Activated gamma-delta T cell (primary cell): ENCODE data around the gene ANKK1.
A peak's percentile ranks its signal among the peaks of the same experiment; 100 is the strongest.

ENCODE experiments used
- DNase-seq: peaks from one replicate; lab custom pipeline; 2025; lab: John Stamatoyannopoulos, UW
- total RNA-seq, 2 donors: gene quantifications; one replicate each; lab custom pipeline; 2026; lab: John Stamatoyannopoulos, UW

Gene ANKK1, protein sequence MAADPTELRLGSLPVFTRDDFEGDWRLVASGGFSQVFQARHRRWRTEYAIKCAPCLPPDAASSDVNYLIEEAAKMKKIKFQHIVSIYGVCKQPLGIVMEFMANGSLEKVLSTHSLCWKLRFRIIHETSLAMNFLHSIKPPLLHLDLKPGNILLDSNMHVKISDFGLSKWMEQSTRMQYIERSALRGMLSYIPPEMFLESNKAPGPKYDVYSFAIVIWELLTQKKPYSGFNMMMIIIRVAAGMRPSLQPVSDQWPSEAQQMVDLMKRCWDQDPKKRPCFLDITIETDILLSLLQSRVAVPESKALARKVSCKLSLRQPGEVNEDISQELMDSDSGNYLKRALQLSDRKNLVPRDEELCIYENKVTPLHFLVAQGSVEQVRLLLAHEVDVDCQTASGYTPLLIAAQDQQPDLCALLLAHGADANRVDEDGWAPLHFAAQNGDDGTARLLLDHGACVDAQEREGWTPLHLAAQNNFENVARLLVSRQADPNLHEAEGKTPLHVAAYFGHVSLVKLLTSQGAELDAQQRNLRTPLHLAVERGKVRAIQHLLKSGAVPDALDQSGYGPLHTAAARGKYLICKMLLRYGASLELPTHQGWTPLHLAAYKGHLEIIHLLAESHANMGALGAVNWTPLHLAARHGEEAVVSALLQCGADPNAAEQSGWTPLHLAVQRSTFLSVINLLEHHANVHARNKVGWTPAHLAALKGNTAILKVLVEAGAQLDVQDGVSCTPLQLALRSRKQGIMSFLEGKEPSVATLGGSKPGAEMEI
- 2.1 to 3.4 reads per million in 2 donors for total RNA-seq

DNA sequence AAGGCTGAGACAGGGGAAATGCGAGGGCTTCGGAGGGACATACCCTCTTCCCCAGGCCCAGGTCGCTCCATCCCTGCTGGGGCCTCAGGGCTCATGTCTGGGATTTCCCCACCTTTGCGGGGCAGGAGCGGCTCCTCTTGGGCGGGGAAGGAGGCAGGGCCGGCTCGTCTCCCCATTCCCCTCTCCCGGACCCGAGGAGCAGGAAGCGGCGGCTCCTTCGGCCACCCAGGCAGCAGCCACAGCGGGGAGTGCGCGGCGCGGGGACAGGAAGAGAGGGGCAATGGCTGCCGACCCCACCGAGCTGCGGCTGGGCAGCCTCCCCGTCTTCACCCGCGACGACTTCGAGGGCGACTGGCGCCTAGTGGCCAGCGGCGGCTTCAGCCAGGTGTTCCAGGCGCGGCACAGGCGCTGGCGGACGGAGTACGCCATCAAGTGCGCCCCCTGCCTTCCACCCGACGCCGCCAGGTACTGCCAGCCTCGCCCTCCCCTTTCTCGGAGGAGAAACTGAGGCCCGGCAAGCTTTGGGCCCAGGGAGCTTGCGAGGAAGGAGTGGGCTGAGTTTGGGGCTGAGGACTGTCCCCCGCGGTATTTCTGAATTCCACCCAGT is at the start of gene ANKK1:
Gene ANKK1 (plus strand): TSS at position 175 of the 607 bp plus-strand sequence. CDS start 106 bp downstream, at position 281.
- DNase-seq, result peak; percentile 14

DNA sequence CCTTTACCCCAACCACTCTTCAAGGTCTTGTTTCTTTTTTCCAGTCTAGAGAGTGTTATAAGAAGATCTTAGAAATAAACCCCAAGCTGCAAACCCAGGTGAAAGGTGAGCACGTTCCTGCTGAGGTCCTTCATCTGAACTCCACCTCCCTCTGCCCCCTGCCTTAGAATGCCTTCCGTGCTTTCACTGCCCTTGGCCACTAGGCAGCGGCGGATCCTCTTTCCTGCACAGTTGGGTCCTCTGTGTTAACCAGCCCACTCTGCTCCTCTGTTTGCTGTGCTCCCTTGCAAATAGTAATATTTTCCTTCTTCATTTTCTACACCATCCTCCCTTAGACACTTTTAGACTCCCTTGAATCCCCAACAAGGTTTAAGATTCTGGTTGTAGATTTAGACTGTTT is 48.8 kb upstream of the ANKK1 start:
- no peak for DNase-seq

DNA sequence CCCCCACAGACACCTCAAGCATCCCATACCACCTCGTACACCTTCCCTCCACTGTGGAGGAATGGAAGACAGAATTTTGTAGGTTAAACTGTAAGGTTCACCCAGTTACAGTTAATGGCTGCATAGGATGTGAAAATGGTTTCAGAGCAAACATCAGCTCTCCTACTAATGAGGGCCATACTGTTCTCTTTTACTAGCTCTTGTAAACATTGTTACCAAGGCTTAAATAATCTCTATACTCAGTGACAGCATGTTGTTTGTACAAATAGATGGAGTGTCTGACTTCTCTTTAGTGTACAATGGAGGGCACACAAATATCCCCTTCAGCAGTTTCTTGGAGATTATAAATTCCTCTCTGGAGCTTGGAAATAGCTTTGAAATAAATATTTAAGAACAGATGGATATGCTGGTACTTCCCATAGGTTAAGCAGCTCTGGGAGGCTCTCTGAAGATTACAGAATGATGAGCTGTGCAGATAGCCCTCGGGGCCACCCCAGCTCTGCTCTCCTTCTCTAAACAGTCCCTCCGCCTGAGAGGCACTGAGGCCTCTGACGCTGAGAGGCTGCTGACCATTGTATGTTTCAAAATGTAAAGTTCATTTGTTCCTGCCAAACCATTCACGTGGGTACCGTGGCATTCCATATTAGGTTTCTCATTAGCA is 47.5 kb upstream of the ANKK1 start:
- DNase-seq, result no peak

DNA sequence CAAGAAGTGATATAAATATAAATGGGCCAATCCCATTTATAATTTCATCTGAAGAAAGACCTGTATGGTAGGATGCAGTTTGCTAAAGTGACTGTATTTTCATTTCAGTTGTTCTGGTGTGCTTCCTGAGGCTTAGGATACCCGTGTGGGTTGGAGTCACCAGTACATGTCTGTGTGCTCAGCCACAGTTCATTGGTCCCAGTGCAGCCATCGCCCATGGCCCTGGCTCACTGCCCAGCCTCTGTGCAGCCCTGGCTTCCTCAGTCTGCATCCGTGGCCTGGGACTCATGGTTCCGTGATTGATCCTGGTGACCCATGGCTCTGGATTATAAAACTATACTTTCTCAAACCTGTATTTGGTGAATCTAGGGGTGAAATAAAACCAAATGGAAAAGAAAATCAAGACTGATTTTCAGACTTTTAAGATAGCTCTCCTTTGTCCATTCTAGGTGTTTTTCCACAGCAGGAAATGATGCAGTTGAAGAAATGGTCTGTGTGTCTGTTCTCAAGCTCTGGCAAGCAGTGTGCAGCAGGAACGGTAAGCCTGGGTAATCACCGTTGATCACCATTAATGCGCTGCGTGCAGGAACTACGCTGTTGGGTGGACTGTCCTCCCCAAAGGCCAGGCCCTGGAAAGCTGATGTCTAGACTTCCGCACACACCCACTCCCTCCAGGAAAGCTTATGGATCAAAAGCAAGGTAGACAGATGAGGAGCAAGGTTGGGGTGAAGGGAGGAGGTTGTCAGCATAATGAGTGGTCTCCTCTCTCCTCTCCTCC is 46.0 kb upstream of the ANKK1 start:
- DNase-seq, result no peak

DNA sequence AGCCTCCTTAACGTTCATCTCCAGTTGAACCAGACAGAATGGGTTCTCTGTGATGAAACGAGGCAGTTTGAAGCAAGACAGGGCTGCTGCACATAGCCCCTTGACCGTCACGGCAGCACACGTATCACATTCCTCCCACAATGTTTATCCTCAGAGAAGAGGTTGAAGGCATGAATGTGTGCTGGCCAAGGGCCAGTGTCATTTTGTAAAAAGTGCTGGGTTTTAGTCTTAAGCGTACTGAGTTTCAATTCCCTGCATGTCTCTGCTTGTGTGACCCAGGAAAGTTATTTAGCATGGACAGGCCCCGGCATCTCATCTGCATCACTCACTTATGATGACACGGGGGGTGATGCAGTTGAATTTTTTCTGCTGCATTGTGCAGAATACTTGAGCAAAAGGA is 41.6 kb upstream of the ANKK1 start:
- no peak for DNase-seq

DNA sequence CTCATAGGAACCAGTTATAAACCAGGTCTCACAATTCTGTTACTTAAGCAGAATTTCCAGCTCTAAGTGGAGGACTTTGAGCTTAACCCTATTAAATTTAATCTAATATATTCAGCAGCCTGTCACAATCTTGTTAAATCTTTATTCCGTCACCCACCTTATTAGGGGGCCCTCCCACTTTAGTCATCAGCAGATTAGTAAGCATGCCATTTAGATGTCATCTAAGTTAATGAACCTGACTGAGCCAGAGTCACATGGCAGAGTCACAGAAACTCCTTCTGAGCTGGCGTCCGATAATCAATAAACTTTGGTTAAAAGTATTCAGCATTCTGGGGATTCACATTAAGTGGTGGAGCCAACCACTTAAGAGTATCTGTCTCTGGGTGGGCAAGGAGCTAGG is 38.1 kb upstream of the ANKK1 start:
- DNase-seq, result no peak

DNA sequence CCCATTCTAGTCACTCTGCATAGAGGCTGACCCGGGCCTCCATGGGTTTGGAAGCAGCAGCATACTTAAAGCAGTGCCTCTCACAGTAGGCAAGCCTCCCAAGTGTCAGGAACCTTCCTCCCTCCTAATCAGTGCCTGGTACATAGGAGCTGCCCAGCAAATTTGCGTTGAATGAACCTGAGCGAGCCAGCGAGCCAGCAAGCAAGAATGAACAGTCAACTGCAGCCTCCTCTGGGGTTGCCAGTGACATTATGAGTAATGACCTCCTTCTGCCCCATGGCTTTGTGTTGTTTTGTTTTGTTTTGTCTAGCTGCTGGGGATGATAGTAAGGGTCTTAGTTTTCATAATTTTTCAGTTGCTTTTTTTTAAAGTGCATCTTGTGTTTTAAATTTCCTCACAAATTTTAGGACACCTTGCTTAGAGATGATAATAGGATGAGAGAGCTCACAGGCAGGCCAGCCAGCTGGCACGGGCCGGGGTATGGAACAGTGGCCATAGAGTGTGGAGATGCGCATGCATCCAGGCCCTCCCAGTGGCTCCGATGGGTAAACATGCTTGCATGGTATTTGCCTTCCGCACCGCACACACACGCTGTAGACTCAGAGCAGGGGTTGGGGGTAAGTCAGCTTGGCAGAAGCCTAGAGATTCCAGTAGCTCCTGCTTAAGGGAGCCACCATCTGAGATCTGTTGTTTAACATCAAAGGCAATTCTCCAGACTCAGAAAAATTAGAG is 37.1 kb upstream of the ANKK1 start:
- no peak for DNase-seq

DNA sequence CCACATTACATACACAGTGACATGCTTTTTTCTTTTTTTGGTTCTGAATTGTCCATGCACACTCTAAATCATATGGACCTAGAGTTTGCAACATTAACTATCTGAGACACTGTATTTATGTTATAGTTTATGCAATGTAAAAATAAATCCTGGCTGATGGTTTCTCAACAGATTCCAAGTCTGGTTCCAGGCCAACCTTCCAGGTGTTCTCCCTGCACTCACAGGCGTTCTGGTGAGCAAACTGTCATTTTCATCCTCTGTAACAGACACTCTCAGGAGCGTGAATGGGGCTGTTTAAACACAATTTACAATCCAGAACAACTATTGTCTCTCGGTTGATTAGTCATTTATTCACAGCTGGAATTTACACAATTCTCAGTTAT is 36.5 kb upstream of the ANKK1 start:
- no peak for DNase-seq

DNA sequence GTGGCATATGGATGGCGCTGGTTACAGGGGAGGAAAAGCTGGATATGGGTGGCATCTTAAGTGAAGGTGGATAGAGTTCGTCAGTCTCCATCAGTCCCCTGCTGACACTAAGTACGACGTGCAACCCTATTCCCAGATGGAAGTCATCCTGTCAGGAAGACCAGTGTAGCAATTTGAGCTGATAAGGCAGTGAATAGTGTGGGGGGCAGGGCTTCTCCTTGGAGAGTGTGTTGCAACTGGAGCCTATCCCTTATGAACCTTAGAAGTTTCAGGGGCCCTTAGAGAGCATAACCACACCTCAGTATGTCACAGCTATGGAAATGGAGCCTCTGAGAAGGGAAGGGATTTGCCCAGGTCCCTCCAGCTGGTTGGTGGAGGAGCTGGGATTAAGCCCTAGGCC is 36.1 kb upstream of the ANKK1 start:
- no peak for DNase-seq

DNA sequence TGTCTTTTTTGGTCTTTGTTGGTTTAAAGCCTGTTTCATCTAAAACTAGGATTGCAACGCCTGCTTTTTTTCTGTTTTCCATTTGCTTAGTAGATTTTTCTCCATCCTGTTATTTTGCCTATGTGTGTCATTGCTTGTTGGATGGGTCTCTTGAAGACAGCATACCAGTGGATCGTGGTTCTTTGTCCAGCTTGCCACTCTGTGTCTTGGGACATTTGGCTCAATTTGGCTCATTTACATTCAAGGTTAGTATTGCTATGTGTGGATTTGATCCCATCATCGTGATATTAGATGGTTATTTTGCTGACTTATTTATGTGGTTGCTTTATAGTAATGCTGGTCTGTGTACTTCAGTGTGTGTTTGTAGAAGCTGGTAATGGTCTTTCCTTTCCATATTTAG is 31.4 kb upstream of the ANKK1 start:
- no peak for DNase-seq

DNA sequence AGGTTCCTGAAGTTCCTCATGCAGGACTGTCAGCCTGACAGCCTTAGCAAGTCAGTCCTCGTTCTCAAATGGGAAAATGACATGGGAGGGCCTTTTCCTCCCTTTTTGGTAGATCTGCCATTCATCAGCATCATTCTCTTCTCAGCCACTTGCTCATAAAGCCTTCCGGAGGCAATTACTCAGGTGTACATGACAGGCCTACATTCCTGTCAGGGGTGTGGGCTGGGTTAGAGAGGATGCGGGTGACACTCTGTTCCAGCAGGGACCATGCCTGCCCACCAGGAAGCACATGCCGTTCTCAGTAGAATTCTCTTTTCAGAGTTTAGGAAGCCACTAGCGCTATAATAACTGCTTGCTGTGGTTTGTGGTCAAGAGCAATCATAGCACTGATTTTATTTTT is 24.2 kb upstream of the ANKK1 start:
- DNase-seq, result no peak

DNA sequence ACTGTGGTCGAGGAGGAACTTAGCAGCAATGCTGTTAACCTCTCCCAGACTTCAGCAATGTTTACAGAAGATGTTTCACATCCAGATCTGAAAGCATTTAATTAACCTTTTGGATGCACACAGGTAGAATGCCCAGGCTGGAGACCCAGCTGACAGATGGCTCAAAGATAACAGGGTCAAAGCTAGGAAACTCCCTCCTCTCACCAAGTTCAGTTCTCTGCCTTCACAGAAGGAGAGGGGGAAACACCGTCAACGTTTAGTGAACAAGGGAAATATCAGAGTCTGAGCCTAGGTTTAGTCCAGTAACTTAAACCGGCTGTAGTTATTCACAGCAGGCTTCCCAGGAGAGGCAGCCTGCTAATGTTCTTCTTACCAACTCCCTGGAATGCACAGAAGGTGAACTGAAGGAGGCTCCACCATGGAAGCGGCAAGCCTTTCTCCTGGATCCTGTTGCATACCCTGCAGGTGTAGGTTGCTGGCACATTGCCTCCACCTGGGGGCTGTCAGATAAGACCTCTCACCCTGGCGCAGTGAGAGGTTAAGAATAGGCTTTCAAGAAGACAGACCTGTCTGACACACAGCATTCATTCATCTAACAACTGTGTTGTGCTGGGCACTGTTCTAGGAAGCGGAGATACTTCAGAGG is 23.5 kb upstream of the ANKK1 start:
- no peak for DNase-seq

DNA sequence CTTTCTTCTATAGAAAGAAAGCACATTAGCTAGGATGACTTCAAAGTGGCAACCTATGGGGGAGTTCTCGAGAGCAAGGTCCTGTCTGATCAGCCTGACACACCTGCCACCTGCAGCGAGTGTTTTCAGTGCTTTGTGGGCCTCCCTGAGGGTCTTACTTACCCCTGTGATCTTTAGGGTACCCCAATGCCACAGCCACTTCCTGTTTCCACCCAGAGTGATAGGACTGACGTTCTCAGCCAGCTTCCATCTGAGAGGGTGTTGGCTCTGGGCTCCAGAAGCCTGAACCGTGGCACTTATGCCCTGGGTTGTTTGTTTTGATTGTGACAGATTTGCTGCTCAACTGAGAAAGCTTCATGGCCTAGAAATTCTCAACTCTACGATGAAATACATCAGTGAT is 21.7 kb upstream of the ANKK1 start:
- DNase-seq, result no peak

DNA sequence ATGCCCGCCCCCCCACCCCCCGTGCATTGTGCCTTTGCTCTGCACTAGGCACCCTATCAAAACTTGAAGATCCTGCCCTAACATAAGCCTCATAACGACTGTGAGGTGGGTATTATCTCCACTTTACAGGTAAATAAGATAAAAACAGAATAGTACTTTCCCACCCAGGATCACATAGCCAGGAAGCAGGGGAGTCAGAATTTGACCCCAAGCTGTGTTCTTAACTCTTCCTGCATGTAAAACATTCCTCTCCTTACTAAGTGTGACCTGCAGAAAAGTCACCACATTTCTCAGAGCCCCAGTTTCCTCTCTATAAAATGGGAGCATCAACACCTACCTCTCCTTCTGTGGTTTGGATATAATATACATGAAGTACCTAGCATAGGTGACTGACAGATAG is 18.2 kb upstream of the ANKK1 start:
- DNase-seq, result no peak

DNA sequence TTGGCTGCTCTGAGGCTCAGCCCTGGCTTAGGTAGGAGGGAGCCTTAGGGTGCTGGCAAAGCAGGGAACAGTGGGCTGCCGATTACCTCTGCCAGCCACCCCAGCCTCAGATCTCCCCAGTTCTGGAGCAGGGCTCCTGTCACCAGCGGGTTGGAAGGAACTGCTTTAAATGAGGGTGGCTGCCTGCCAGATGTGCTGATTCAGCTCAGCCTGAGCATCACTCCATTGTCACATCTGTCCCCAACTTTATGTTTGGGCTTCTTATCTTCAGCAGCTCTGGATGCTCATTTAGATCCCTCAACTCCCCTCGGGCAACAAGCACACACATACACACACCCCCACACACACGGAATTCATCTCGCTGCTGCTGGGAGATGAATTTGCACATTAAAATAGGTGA is 16.9 kb upstream of the ANKK1 start:
- DNase-seq, result no peak

DNA sequence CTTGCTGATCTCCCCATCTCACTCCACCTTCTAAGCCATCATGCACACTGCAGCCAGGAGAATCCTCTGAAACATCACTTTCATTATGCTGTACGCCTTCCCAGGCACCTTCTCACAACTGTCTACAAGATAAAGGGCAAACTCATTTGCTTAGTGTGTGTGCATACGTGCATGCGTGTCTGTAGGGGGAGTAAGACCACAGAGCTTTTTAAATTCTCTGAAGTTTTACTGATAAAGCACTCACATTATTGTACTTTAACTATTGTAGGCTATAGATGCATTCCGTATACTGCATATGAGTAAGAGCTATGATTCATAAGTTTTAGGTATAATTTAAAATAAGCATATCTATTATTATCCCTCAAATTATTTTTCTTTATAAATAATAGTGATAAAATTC is 15.3 kb upstream of the ANKK1 start:
- no peak for DNase-seq

DNA sequence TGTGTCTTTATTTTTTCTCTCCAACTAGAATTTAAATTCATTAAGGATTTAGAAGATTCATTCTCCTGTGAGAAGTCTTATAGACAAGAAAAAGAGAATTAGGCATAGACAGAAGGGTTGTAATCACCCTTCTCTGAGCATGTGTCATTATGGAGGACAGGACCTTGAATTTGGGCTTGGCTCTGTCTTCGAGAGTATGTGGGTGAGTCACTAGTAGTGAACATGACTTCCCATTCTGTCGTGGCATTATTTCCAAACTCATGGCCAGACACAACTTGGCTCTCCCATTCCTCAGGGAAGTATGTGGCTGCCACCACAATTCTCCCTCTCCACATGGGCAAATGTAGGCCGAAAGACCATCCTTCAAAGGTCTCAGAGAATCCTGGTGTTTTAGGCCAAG is 14.3 kb upstream of the ANKK1 start:
- no peak for DNase-seq

DNA sequence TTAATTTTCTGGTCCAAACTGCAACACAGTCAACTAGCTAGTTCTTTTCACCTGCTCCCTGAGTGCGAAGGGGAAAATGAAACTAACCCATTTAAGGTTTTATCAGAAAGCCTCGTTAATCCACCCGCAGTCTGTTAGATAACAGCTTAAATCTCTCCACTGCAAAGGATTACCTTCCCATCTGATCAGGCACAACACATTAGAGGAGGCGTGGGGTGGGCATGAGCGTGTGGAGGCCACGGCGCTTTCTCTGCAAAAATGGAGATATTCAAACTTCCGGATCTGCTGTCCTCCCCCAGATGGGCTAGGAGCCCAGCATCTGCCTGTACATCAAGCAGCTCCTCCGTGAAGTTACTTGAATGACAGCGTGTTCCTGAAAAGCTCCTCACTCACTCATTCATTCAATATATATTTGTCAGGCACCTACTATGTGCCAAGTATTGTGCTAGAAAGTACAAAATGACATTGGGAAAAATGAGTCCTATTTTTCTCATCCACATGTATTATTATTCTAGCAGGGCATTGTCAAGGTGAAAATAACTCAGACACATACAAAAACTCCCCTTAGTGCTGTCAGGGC is 13.5 kb upstream of the ANKK1 start:
- DNase-seq, result no peak

DNA sequence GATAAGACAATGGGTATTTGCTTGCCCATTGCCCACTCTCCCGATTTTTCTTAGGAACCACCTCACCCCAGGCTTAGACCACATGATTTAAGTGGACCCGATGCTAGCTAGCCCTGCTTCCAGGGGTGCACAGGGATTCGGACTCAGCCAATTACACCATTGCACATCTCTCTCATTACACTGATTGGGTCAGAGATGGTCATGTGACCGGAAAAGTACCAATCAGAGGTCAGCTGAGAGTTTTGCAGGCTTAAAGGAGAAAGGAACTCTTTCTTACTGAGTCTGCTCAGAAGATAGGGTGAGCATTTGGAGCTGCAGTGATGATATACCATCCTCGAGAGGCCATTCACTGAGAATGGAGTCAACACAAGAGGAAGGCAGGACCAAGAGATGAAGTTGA is 12.2 kb upstream of the ANKK1 start:
- DNase-seq, result no peak

DNA sequence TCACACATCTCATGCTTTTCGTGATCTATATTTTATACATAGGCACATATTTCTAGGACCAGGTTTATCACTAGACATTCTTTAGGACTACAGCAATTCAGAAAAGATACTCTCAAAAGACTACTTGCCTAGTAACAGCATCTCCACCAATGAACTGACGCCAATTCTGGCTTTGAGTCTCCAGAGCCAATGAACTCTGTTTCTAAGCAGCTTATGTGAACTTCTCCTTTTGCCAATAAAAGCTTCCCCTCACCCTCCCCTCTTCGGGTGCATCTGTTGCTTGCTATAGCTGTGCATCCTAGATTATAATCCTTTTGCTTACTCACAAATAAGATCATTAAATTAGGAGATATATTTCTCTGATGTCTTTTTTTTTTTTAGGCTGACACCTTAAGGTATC is 11.4 kb upstream of the ANKK1 start:
- no peak for DNase-seq
